Esophagus (tissue), 2 donors: ENCODE measurements around the gene COX7B. TPM values are rescaled to one million over a fixed set of nuclear protein-coding genes. Genes with fewer than 3 reads are reported as not detected.
"Not testable (repeated sequence)": the region's sequence is repeated elsewhere in the genome, so short reads cannot be mapped to it uniquely, and the experiment has no call there.

Experiments
- H3K27ac ChIP-seq, 2 donors: one replicate each; pipeline ENCODE4 v1.5.1; 2013; ENCODE audit warnings: low read depth in 2 of 2, mild to moderate bottlenecking in 2 of 2, inconsistent platforms in 1 of 2, low read length in 1 of 2, moderate library complexity in 1 of 2
- H3K27me3 ChIP-seq, 2 donors: one replicate each; pipeline ENCODE4 v1.6.1; 2013; ENCODE audit warnings: low read length in 2 of 2, control low read depth in 1 of 2, mild to moderate bottlenecking in 1 of 2; ENCODE audit not compliant: insufficient read depth in 2 of 2, control insufficient read depth in 1 of 2
- H3K36me3 ChIP-seq, 2 donors: one replicate each; pipeline ENCODE4 v1.6.1; 2013; ENCODE audit warnings: low read length in 1 of 2; ENCODE audit not compliant: control insufficient read depth in 2 of 2, insufficient read depth in 2 of 2
- H3K4me1 ChIP-seq, 2 donors: one replicate each; pipeline ENCODE4 v1.6.1; 2013; ENCODE audit warnings: low read length in 1 of 2; ENCODE audit not compliant: control insufficient read depth in 2 of 2, insufficient read depth in 2 of 2
- H3K4me3 ChIP-seq, 2 donors: one replicate each; pipeline ENCODE4 v1.5.1; 2013; ENCODE audit warnings: low read length in 2 of 2, mild to moderate bottlenecking in 2 of 2, low read depth in 1 of 2, moderate library complexity in 1 of 2
- H3K9me3 ChIP-seq, 2 donors: one replicate each; pipeline ENCODE4 v1.6.1; 2013; ENCODE audit warnings: mild to moderate bottlenecking in 2 of 2, low read depth in 1 of 2, low read length in 1 of 2, moderate library complexity in 1 of 2; ENCODE audit not compliant: control insufficient read depth in 2 of 2, insufficient read depth in 1 of 2
- WGBS, 2 donors: extraction: QIAGEN DNeasy Blood & Tissue Kit; methylation state at CpG; one replicate each; pipeline ENCODE4 v1.1.7; 2013; 5-methylcytosine and 5-hydroxymethylcytosine counted together
- polyA plus RNA-seq, 2 donors: library from polyadenylated mRNA; stranded (reverse); fragments of 200-250 nt; gene quantifications; one replicate each; pipeline ENCODE4 v1.2.3, GENCODE V29; 2013
- donor health status: healthy with polysubstance abuse.
- donor health status: Bipolar disorder and iron deficiency.

The COX7B gene
- polyA plus RNA-seq, 2 donors, result 982 to 1,162 TPM

DNA sequence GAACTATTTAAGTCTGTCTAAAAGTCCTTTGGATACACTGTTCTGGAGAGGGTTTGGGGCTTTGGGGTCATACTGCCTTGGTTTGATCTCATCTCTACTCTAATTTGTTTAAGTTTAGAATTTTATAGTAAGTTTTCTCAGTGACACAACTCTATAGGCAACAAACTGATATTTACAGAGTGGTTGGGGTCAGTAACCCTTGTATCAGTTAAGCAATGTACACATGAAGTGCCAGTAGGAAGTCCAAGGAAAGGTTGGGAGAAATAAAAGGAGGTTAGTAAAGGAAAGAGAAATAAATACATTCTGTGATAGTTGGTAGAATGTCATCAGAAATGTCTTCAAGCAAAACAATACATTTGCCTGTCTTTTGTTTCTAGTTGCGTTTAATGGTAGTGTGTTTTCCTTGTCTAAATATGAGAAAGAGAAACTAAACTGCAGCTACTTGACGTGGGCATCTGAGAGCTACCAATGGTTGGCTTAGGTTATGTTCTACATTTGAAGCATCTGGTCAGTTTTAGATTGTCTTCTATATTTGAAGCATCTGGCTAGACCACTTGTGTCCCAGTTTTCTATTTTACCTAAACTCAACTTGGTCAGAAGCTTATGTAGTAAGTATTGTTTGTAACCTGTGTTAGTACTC lies 18.1 kb downstream of the COX7B start:
- H3K36me3 ChIP-seq, result no peaks in the 10 kb centered on the region
- H3K4me3 ChIP-seq, result peak overlapping the region in 1 of 2 donors; percentile 15
- H3K9me3 ChIP-seq, result no peaks in the 10 kb centered on the region
- no peaks in the 10 kb centered on the region for H3K4me1 ChIP-seq
- 21 to 27% methylated on average over 2 of the region's 2 CpGs for WGBS, 2 donors
- H3K27ac ChIP-seq, result no peak overlapping the region
- no peaks in the 10 kb centered on the region for H3K27me3 ChIP-seq

DNA sequence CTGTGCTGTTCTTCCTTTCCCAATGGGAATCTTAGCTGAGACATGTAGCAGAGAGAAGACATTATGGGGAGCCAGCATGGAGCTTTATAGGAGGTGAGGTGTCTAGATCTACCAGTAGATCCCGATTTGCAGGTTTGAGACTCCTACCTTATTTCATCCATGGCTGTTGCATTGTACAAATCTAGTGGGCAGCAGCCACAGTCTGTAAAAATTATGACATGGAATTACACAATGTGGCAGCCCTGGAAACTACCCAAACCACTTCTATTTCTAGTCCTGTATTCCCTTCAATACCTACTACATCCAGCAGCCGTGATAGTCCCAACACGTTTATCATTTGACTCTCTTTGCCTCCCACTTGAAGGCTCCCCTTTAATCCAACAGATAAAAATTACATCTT lies 19.3 kb downstream of the COX7B start:
- Histone ChIP-seq H3K27ac (no peak overlapping the region), H3K4me1 (no peaks in the 10 kb centered on the region), H3K36me3 (no peaks in the 10 kb centered on the region), H3K4me3 (no peak overlapping the region), H3K9me3 (no peaks in the 10 kb centered on the region), H3K27me3 (no peaks in the 10 kb centered on the region)
- WGBS, 2 donors, result 40 to 51% methylated on average over 3 of the region's 3 CpGs

DNA sequence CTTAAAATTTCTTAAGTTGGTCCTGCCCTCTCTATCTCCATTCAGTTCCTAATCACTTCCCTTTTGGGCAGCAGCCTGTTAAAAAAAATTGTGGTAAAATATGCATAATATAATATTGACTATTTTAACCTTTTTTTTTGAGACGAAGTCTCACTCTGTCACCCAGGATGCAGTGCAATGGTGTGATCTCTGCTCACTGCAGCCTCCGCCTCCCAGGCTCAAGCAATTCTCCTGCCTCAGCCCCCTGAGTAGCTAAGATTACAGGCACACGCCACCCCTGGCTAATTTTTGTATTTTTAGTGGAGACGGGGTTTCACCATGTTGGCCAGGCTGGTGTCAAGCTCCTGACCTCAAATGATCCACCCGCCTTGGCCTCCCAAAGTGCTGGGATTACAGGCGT lies 20.1 kb downstream of the COX7B start:
- H3K9me3 ChIP-seq, H3K36me3 ChIP-seq, H3K4me1 ChIP-seq, H3K4me3 ChIP-seq, H3K27ac ChIP-seq, H3K27me3 ChIP-seq: not testable (repeated sequence)
- 79 to 80% methylated on average over 6 of the region's 6 CpGs for WGBS, 2 donors

DNA sequence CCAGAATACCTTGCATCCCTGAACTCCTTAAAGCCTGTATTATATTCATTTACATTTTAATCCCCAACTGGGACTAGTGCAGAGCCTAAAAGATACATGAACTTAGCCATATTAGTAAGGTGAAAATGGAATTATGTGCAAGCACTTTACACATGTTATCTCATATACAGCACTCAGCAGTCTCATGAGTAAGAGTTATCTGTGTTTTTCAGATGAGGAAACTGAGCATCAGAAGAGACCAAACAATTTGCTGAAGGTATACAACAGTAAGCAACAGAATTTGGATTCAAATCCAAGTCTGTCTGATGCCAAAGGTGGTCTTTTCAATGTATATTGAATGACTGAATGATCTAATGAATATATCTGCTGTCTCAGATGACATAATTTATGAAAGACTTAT lies 23.5 kb downstream of the COX7B start:
- Histone ChIP-seq H3K36me3 (no peaks in the 10 kb centered on the region), H3K27me3 (no peaks in the 10 kb centered on the region), H3K9me3 (no peaks in the 10 kb centered on the region), H3K4me1 (no peaks in the 10 kb centered on the region), H3K4me3 (no peak overlapping the region), H3K27ac (no peak overlapping the region)

DNA sequence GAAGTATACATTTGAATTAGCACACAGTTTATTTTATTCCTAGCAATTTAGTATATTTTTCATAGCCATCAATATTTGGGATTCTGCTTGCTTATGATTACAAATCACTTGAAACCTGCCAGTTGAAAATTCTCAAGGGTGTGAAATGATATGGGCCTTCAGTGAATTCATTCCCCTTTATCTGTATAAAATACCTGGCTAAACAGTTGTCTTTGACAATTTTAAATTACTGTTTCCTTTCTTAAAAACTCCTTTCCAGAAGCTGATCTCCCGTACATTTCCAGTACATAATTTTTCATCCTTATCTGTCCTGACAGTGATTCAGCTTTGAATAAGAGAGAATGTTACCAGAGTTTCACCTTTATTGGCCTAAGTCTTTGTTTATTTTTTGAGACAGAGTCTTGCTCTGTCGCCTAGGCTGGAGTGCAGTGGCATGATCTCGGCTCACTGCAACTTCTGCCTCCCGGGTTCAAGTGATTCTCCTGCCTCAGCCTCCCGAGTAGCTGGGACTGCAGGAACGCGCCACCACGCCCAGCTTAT lies 25.1 kb downstream of the COX7B start:
- Histone ChIP-seq H3K4me1 (no peaks in the 10 kb centered on the region), H3K4me3 (no peak overlapping the region), H3K27ac (no peak overlapping the region), H3K9me3 (no peaks in the 10 kb centered on the region), H3K36me3 (no peaks in the 10 kb centered on the region), H3K27me3 (no peaks in the 10 kb centered on the region)
- 81 to 89% methylated on average over 8 of the region's 8 CpGs for WGBS, 2 donors

DNA sequence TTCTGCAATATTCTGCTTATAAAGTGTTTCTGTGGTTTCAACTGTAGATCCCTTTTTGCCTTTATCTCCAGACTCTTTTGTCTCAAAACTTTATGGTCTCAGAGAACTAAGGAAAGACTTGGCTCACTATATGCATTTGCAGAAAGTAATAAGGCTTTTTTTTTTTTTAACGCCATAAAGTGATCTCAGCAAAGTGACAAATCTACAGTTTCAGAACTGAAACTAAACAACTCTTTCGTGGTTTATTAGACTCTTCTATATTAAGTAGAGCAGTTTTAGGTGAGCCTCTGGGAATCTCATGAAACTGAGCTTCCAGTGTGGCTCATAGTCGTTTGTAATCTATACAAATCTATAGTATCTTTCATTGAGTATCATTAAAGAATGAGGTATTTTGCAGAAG lies 26.5 kb downstream of the COX7B start:
- Histone ChIP-seq H3K36me3 (no peaks in the 10 kb centered on the region), H3K27me3 (no peaks in the 10 kb centered on the region), H3K9me3 (no peaks in the 10 kb centered on the region), H3K4me3 (no peak overlapping the region), H3K27ac (no peak overlapping the region), H3K4me1 (no peaks in the 10 kb centered on the region)
- 16 to 25% methylated on average over 3 of the region's 3 CpGs for WGBS, 2 donors

DNA sequence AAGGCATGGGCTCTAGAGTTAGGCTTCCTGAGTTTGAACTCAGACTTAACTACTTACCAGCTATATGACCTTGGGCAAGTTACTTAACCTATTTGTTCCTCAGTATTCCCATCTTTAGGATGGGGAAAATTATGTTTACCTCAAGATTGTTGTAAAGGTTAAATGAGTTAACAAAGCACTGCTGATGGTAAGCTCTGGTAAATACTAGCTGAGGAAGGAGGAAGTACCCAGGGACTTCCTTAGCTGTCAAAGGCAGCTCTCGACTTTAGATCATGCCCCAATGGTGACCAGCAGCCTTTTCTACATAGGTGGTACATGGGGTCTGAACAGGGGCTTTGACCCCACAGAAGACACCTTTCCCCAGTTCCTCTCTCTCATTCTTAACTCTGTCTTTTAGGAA lies 31.3 kb downstream of the COX7B start:
- no peak overlapping the region for H3K27ac ChIP-seq
- H3K36me3 ChIP-seq, result no peaks in the 10 kb centered on the region
- no peak overlapping the region for H3K4me3 ChIP-seq
- WGBS, 2 donors, result 50 to 93% methylated on average over 1 of the region's 1 CpG
- no peaks in the 10 kb centered on the region for H3K27me3 ChIP-seq
- no peaks in the 10 kb centered on the region for H3K9me3 ChIP-seq
- no peaks in the 10 kb centered on the region for H3K4me1 ChIP-seq

DNA sequence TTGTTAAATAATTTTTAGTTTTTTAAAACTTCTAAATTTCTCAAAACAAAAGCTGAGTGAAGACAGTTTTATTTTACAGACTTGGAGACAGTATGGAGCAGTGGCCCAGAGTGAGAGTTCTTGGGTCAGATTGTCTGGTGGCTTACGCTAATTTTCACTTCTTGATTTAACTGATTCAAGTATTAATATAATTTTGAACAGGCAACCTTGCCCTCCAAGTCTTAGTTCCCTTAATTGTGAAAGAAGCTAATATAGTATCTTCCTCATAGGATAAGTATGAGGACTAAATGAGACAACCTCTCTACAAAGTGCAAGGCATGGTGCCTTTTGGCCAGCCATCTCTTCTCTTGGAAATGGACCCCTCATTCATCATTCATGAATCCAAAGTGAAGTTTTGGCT lies 36.6 kb downstream of the COX7B start:
- WGBS, 2 donors, result 82 to 88% methylated on average over 1 of the region's 1 CpG
- no peaks in the 10 kb centered on the region for H3K4me1 ChIP-seq
- no peaks in the 10 kb centered on the region for H3K9me3 ChIP-seq
- H3K27ac ChIP-seq, result no peak overlapping the region
- H3K27me3 ChIP-seq, result no peaks in the 10 kb centered on the region
- no peak overlapping the region for H3K4me3 ChIP-seq
- H3K36me3 ChIP-seq, result no peaks in the 10 kb centered on the region

DNA sequence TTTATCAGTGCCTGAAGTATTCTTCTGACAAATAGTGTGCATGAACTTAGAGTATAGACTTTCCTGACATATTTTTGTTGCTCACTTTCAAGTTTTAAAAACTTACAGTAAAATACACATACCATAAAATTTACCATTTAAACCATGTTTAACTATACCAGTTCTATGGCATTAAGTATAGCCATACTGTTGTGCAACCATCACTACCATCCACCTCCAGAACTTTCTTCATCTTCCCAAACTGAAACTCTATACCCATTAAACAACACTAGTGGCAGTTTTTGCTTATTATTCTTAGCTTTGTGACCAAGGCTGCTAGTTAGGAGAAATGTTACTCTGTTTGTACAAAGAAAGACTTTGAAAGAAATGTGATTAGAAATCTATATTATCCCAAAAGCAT lies 37.0 kb downstream of the COX7B start:
- Histone ChIP-seq H3K27me3 (no peaks in the 10 kb centered on the region), H3K9me3 (no peaks in the 10 kb centered on the region), H3K36me3 (no peaks in the 10 kb centered on the region), H3K4me3 (no peak overlapping the region), H3K4me1 (no peaks in the 10 kb centered on the region), H3K27ac (no peak overlapping the region)

DNA sequence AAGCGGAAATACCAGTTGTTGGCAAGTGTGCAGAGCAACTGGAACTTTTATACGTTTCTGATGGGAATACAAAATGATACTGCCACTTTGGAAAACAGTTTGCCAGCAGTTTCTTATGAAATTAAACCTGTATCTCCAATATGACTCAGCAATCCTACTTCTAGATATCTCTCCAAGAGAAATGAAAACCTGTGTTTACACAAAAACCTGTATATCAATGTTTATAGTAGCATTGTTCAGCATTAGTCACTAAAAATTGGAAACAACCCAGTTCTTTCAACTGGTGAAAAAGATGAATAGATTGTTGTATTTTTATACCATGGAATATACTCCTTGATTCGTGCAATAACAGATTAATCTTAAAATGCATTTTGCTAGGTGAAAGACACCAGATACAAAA lies 38.0 kb downstream of the COX7B start:
- H3K9me3 ChIP-seq, result no peaks in the 10 kb centered on the region
- no peak overlapping the region for H3K27ac ChIP-seq
- no peaks in the 10 kb centered on the region for H3K4me1 ChIP-seq
- H3K27me3 ChIP-seq, result no peaks in the 10 kb centered on the region
- WGBS, 2 donors, result 27 to 32% methylated on average over 3 of the region's 3 CpGs
- H3K4me3 ChIP-seq, result peak overlapping the region in 1 of 2 donors; percentile 3
- H3K36me3 ChIP-seq, result no peaks in the 10 kb centered on the region
